ENCODE data around the gene NPEPPS. TPM values are rescaled to one million over a fixed set of nuclear protein-coding genes. Genes with fewer than 3 reads are reported as not detected.

NPEPPS gene
- total RNA-seq, 1 experiment from 2014 or later = 63.4 TPM

- POLR2A ChIA-PET (ENCODE audit: low non-redundant PET) = no interaction called here
- TF ChIP-seq, protein P1, sequence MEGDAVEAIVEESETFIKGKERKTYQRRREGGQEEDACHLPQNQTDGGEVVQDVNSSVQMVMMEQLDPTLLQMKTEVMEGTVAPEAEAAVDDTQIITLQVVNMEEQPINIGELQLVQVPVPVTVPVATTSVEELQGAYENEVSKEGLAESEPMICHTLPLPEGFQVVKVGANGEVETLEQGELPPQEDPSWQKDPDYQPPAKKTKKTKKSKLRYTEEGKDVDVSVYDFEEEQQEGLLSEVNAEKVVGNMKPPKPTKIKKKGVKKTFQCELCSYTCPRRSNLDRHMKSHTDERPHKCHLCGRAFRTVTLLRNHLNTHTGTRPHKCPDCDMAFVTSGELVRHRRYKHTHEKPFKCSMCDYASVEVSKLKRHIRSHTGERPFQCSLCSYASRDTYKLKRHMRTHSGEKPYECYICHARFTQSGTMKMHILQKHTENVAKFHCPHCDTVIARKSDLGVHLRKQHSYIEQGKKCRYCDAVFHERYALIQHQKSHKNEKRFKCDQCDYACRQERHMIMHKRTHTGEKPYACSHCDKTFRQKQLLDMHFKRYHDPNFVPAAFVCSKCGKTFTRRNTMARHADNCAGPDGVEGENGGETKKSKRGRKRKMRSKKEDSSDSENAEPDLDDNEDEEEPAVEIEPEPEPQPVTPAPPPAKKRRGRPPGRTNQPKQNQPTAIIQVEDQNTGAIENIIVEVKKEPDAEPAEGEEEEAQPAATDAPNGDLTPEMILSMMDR (conservative IDR thresholded peaks at IDR 0.05; ENCODE audit: low read depth, low read length) = peak; percentile 59
- no peak for TF ChIP-seq EZH2 (IDR thresholded peaks at IDR 0.05; ENCODE audit: borderline replicate concordance, low read depth, low read length, poor library complexity, severe bottlenecking)
- no peaks in the 10 kb centered on the region for H3K27me3 ChIP-seq (replicated peaks; ENCODE audit: insufficient read depth, low read depth, low read length, poor library complexity)
- no peaks in the 10 kb centered on the region for H3K4me1 ChIP-seq (ENCODE audit: insufficient read depth, low read length, poor library complexity, severe bottlenecking)
- CTCF ChIA-PET = interaction anchor here (0.7 kb wide), 1 partner anchor 65 kb away, joined by 4 read pairs; no protein-coding TSS in a partner anchor
- peak; percentile 51 for DNase-seq (ENCODE audit: low spot score)
- H3K36me3 ChIP-seq (ENCODE audit: insufficient read depth, low read length, poor library complexity, severe bottlenecking) = peaks cover 24% of the 10 kb centered on the region
- intact Hi-C loops (cut with micrococcal nuclease; ENCODE audit: unreplicated experiment) = loop anchor here (10.0 kb wide), 1 partner anchor 251 kb away; no protein-coding TSS in a partner anchor
- H3K4me3 ChIP-seq (ENCODE audit: low read depth, low read length, poor library complexity, severe bottlenecking) = no peak overlapping the region
- no TSS peak for BruUV-seq (replicated peaks)
- H3K9me3 ChIP-seq (ENCODE audit: low read depth, low read length, poor library complexity, severe bottlenecking) = no peaks in the 10 kb centered on the region
- no peak overlapping the region for H3K27ac ChIP-seq (ENCODE audit: low read depth, low read length, poor library complexity, severe bottlenecking)
Observed at GRCh38 chr17:47615766-47616424, 85.0 kb downstream of the NPEPPS start.

DNA sequence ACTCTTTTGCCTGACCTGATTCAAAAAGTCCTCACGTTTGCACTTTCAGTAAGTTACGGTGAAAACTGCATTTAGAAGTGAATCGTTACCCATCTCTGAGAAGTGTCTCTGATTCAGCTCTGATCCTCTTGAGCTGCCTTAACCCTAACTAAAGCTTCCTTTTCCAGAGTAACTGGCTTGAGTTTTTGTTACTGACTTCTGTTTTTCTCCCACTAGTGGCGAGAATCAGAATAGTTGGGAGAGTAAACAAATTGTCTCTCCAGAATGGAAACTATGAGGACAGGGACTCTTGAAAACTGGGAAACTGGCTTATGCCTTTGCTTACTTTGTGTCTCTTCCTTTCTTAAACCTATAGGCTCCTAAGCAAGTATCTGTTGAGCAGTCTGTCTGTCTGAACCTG is 87.5 kb downstream of the NPEPPS start:
- POLR2A ChIA-PET (ENCODE audit: low non-redundant PET) = no interaction called here
- no peaks in the 10 kb centered on the region for H3K27me3 ChIP-seq (replicated peaks; ENCODE audit: insufficient read depth, low read depth, low read length, poor library complexity)
- CTCF ChIA-PET = interaction anchor here (0.8 kb wide), 1 partner anchor 31 kb away, joined by 4 read pairs; no protein-coding TSS in a partner anchor
- peaks cover 12% of the 10 kb centered on the region for H3K4me1 ChIP-seq (ENCODE audit: insufficient read depth, low read length, poor library complexity, severe bottlenecking)
- H3K36me3 ChIP-seq (ENCODE audit: insufficient read depth, low read length, poor library complexity, severe bottlenecking) = peaks cover 29% of the 10 kb centered on the region
- no peaks in the 10 kb centered on the region for H3K9me3 ChIP-seq (ENCODE audit: low read depth, low read length, poor library complexity, severe bottlenecking)
- peak; percentile 7 for DNase-seq (ENCODE audit: low spot score)
- intact Hi-C loops (cut with micrococcal nuclease; ENCODE audit: unreplicated experiment) = loop anchor here (10.0 kb wide), 1 partner anchor 254 kb away; no protein-coding TSS in a partner anchor
- no peak for TF ChIP-seq EZH2 (IDR thresholded peaks at IDR 0.05; ENCODE audit: borderline replicate concordance, low read depth, low read length, poor library complexity, severe bottlenecking)
- TF ChIP-seq, protein P1 (conservative IDR thresholded peaks at IDR 0.05; ENCODE audit: low read depth, low read length) = no peak
- H3K4me3 ChIP-seq (ENCODE audit: low read depth, low read length, poor library complexity, severe bottlenecking) = no peak overlapping the region
- no TSS peak for BruUV-seq (replicated peaks)
- no peak overlapping the region for H3K27ac ChIP-seq (ENCODE audit: low read depth, low read length, poor library complexity, severe bottlenecking)

- Histone ChIP-seq H3K27ac (ENCODE audit: low read depth, low read length, poor library complexity, severe bottlenecking) (no peak overlapping the region), H3K4me3 (ENCODE audit: low read depth, low read length, poor library complexity, severe bottlenecking) (no peak overlapping the region), H3K4me1 (ENCODE audit: insufficient read depth, low read length, poor library complexity, severe bottlenecking) (peaks cover 12% of the 10 kb centered on the region), H3K27me3 (replicated peaks; ENCODE audit: insufficient read depth, low read depth, low read length, poor library complexity) (no peaks in the 10 kb centered on the region), H3K36me3 (ENCODE audit: insufficient read depth, low read length, poor library complexity, severe bottlenecking) (peaks cover 23% of the 10 kb centered on the region), H3K9me3 (ENCODE audit: low read depth, low read length, poor library complexity, severe bottlenecking) (no peaks in the 10 kb centered on the region)
- no TSS peak for BruUV-seq (replicated peaks)
- no peak for DNase-seq (ENCODE audit: low spot score)
- intact Hi-C loops (cut with micrococcal nuclease; ENCODE audit: unreplicated experiment) = no loop called here
- CTCF ChIA-PET = no interaction called here
- POLR2A ChIA-PET (ENCODE audit: low non-redundant PET) = no interaction called here
- no peak for TF ChIP-seq EZH2 (IDR thresholded peaks at IDR 0.05; ENCODE audit: borderline replicate concordance, low read depth, low read length, poor library complexity, severe bottlenecking)
- TF ChIP-seq, protein P1 (conservative IDR thresholded peaks at IDR 0.05; ENCODE audit: low read depth, low read length) = no peak
Observed at GRCh38 chr17:47620503-47621245, 89.8 kb downstream of the NPEPPS start.

Data from A673 (cell line).